Head of caudate nucleus (tissue), 42 donors: Measurements from ENCODE around the gene SCAI.
"Not testable (repeated sequence)": the region's sequence is repeated elsewhere in the genome, so short reads cannot be mapped to it uniquely, and the experiment has no call there.

ENCODE experiments used
- DNase-seq, 42 donors: peaks; one replicate each; pipeline versions ENCODE4 v3.0.0 to v3.0.0-alpha.2; 2020 to 2021; ENCODE audit warnings: mixed read lengths in 7 of 42
- intact Hi-C: fragments of 100-400 bp; cut with DNase I; formaldehyde crosslinking; loops from one replicate; pipeline ENCODE4 v1.15.0; 2022

Gene SCAI

DNA sequence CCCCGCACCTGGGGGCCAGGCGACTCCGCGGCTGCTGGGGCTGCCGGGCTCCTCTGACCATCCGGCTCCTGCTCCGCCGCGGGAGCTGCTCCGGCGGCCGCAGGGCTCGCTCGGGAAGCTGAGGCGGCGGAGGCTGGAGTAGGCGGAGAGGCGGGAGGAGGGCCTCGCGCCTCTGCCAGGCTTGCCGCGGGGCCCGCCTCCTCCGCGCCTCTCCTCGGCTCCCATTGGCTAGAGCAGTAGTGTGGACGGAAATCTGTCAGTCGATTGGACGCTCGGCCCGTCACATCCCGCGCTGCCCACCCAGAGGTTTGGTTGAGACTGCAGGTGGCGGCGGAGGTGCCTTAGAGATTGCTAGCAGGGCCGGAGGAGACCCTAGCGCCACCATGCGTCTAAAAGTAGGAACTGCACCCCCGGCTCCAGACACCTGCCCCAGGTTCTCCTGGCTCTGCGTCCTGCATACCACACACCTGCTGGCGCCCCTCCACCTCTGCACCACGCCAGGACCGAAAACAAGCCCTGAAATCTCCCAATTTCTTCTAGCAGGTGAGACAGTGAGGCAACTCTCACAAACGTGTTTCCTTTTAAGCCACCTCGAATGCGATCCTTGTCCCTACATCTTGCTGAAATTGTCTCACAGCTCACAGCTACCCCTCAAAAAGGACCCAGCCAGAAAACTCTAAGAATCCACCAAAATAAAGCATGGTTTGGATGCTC, at the start of gene SCAI:
Gene SCAI, minus strand, starts transcription at position 152 of the 714 bp plus-strand sequence. Its CDS starts 91 bp downstream, at position 61.
- peak; percentile 98 to 100 (median 99) for DNase-seq
- intact Hi-C loops = loop anchor here (2.0 kb wide), 1 partner anchor 203 kb away; the partner anchor contains the start of gene GOLGA1

GRCh38 chr9:125190361-125190801, 47.1 kb upstream of the SCAI start:
- DNase-seq = peak in 21 of 42 donors; percentile 5 to 51 (median 16)

GRCh38 chr9:125189361-125190289, 46.3 kb upstream of the SCAI start, which contains the start of gene PPP6C:
Gene PPP6C, minus strand, starts transcription at chr9:125189803. Its CDS starts 85 bp downstream, at chr9:125189718.
- intact Hi-C loops = loop anchor here (2.0 kb wide), 1 partner anchor 51 kb away; the partner anchor contains the start of gene HSPA5
- DNase-seq = peak; percentile 95 to 99 (median 99)

More at GRCh38 chr9:125190361-125190801, 47.1 kb upstream of the SCAI start:
- intact Hi-C loops = loop anchor here (2.0 kb wide), 1 partner anchor 50 kb away; the partner anchor contains the start of gene HSPA5

DNA sequence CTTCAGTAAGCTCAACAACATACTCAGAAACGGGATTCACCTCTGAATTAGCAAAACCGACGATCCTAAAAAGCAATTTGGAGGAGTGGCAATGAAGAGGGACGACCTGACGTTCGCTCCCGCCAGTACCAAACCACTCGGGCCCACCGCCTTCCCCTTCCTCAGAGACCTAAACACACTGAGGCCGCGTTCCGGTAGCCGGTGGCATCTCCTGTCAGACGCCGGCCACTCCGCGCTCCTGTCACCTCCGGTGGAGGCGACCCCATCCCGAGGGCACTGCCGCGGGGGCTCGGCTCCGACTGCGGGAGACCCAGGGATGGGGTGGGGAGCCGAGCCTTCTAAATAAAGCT, 45.7 kb upstream of the SCAI start:
- intact Hi-C loops = no loop called here
- peak in 13 of 42 donors; percentile 4 to 45 (median 25) for DNase-seq

GRCh38 chr9:125183561-125183960, 40.2 kb upstream of the SCAI start:
- DNase-seq = no peak
- intact Hi-C loops = no loop called here

- intact Hi-C loops = no loop called here
- no peak for DNase-seq
Measured at GRCh38 chr9:125183054-125183453, 39.7 kb upstream of the SCAI start.

GRCh38 chr9:125181756-125182155, 38.4 kb upstream of the SCAI start:
- intact Hi-C loops, DNase-seq: not testable (repeated sequence)

GRCh38 chr9:125180876-125181275, 37.5 kb upstream of the SCAI start:
- intact Hi-C loops = no loop called here
- DNase-seq = no peak

GRCh38 chr9:125179776-125180175, 36.4 kb upstream of the SCAI start:
- intact Hi-C loops, DNase-seq: not testable (repeated sequence)

DNA sequence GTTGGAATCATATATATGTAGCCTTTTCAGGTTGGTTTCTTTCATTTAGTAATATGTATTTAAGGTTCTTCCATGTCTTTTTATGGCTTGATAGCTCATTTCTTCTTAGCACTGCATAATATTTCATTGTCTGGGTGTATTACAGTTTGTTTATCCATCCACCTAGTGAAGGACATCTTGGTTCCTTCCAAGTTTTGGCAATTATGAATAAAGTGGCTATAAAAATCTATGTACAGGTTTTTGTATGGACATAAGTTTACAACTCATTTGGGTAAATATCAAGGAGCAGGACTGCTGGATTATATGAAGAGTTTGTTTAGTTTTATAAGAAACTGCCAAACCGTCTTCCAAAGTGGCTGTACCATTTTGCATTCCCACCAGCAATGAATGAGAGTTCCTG, 34.6 kb upstream of the SCAI start:
- intact Hi-C loops = no loop called here
- DNase-seq = no peak

GRCh38 chr9:125176636-125177035, 33.3 kb upstream of the SCAI start:
- no peak for DNase-seq
- intact Hi-C loops = no loop called here

GRCh38 chr9:125172031-125172755, 28.9 kb upstream of the SCAI start:
- DNase-seq = no peak
- intact Hi-C loops = no loop called here

DNA sequence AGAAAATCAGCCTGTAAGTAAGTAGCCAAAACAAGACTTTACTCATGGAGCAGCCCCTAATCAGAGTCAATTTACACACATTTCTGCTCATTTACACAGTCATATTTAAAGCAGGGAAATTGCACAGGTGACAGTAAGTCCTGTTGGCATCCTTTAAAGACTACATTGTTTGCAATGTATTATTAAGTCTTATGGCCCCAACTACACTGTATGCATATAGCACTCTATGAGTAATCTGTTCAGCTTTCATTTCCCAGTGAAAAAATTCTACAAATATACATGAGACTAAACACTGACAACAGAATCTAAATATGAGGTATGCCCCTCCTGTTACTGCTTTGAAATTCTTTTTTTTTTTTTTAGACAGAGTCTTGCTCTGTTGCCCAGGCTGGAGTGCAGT, 26.6 kb upstream of the SCAI start:
- intact Hi-C loops = no loop called here
- no peak for DNase-seq

DNA sequence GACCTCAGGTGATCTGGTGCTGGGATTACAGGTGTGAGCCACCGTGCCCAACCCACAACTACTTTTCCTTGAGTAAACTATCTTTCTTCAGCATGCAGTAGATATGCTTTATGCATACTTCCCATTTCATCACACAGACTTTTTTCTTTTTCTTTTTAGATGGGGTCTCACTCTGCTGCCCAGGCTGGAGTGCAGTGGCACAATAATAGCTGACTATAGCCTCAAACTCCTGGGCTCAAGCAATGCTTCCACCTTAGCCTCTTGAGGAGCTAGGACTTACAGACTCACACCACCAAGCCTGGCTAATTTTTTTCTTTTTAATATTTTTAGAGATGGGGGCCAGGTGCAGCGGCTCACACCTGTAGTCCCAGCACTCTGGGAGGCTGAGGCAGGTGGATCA, 23.4 kb upstream of the SCAI start:
- DNase-seq = no peak
- intact Hi-C loops = no loop called here

DNA sequence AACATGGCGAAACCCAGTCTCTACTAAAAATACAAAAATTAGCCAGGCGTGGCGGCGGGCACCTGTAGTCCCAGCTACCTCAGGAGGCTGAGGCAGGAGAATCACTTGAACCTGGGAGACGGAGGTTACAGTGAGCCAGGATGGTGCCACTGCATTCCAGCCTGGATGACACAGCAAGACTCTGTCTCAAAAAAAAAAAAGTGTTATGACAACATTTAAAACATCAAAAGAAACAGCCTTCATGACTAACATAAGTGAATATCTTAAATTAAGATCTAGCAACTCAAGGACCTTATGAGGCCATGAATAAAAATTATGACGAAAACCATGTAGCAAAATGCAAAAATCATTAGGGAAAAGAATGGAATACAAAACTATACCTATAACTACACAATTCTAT, 19.6 kb upstream of the SCAI start:
- intact Hi-C loops, DNase-seq: not testable (repeated sequence)

GRCh38 chr9:125161284-125161918, 18.1 kb upstream of the SCAI start:
- intact Hi-C loops = no loop called here
- DNase-seq = no peak

DNA sequence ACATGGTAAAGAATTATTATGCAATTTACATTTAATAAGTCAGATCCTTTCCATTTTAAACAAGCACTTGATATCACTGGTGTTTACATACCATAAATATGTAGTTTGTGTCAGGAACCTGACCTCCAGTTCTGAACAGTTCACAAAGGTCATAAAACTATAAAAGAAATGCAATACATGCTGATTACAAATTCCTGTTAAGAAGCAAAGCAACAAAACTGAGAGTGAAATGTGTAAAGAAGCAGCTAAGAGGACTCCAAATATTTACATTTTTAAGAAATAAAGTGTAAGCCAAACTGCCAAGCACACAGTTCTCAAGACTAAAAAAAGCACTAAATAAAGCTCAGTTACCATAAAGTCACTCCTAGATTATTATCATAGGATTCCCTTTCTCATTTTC, 17.4 kb upstream of the SCAI start:
- intact Hi-C loops = no loop called here
- no peak for DNase-seq

- intact Hi-C loops = no loop called here
- no peak for DNase-seq
Measured at GRCh38 chr9:125156551-125156950, 13.2 kb upstream of the SCAI start.
